ENCODE measurements around the gene SLX9.

The SLX9 gene

GRCh38 chr21:45006536-45007095, 66.8 kb downstream of the SLX9 start:
- DNase-seq (ENCODE audit: insufficient read length, low spot score): no peak
- FAIRE-seq: no peak
- no peak for TF ChIP-seq POLR2AphosphoS5 (IDR thresholded peaks at IDR 0.05; ENCODE audit: low read depth, low read length)
- TF ChIP-seq TAF1 (IDR thresholded peaks at IDR 0.05; ENCODE audit: low read depth, low read length): no peak
- no peak for TF ChIP-seq PAX5 (IDR thresholded peaks at IDR 0.05; ENCODE audit: insufficient read depth, low read length, severe bottlenecking)
- TF ChIP-seq POLR2A (IDR thresholded peaks at IDR 0.05; ENCODE audit: low read depth, low read length): no peak
- TF ChIP-seq SPI1 (IDR thresholded peaks at IDR 0.05; ENCODE audit: low read depth, low read length): no peak
- no peak for TF ChIP-seq POU2F2 (IDR thresholded peaks at IDR 0.05; ENCODE audit: low read depth, low read length)

GRCh38 chr21:45009616-45010015, 69.8 kb downstream of the SLX9 start:
- DNase-seq (ENCODE audit: insufficient read length, low spot score): no peak
- no peak for FAIRE-seq
- TF ChIP-seq SPI1 (IDR thresholded peaks at IDR 0.05; ENCODE audit: low read depth, low read length): no peak
- TF ChIP-seq PAX5 (IDR thresholded peaks at IDR 0.05; ENCODE audit: insufficient read depth, low read length, severe bottlenecking): no peak
- no peak for TF ChIP-seq TAF1 (IDR thresholded peaks at IDR 0.05; ENCODE audit: low read depth, low read length)
- TF ChIP-seq POLR2A (IDR thresholded peaks at IDR 0.05; ENCODE audit: low read depth, low read length): no peak
- TF ChIP-seq POU2F2 (IDR thresholded peaks at IDR 0.05; ENCODE audit: low read depth, low read length): no peak
- TF ChIP-seq POLR2AphosphoS5 (IDR thresholded peaks at IDR 0.05; ENCODE audit: low read depth, low read length): no peak

GRCh38 chr21:45010096-45010495, 70.3 kb downstream of the SLX9 start:
- no peak for DNase-seq (ENCODE audit: insufficient read length, low spot score)
- TF ChIP-seq POU2F2 (IDR thresholded peaks at IDR 0.05; ENCODE audit: low read depth, low read length): no peak
- no peak for TF ChIP-seq POLR2A (IDR thresholded peaks at IDR 0.05; ENCODE audit: low read depth, low read length)
- TF ChIP-seq PAX5 (IDR thresholded peaks at IDR 0.05; ENCODE audit: insufficient read depth, low read length, severe bottlenecking): no peak
- TF ChIP-seq POLR2AphosphoS5 (IDR thresholded peaks at IDR 0.05; ENCODE audit: low read depth, low read length): no peak
- TF ChIP-seq TAF1 (IDR thresholded peaks at IDR 0.05; ENCODE audit: low read depth, low read length): no peak
- TF ChIP-seq SPI1 (IDR thresholded peaks at IDR 0.05; ENCODE audit: low read depth, low read length): no peak
- no peak for FAIRE-seq

GRCh38 chr21:45010860-45011259, 71.0 kb downstream of the SLX9 start:
- TF ChIP-seq POU2F2 (IDR thresholded peaks at IDR 0.05; ENCODE audit: low read depth, low read length) (no peak), TAF1 (IDR thresholded peaks at IDR 0.05; ENCODE audit: low read depth, low read length) (no peak), PAX5 (IDR thresholded peaks at IDR 0.05; ENCODE audit: insufficient read depth, low read length, severe bottlenecking) (no peak), SPI1 (IDR thresholded peaks at IDR 0.05; ENCODE audit: low read depth, low read length) (no peak)
- DNase-seq (ENCODE audit: insufficient read length, low spot score) (no peak), FAIRE-seq (no peak)

- no peak for TF ChIP-seq POLR2A (IDR thresholded peaks at IDR 0.05; ENCODE audit: low read depth, low read length)
- no peak for TF ChIP-seq POU2F2 (IDR thresholded peaks at IDR 0.05; ENCODE audit: low read depth, low read length)
- no peak for TF ChIP-seq PAX5 (IDR thresholded peaks at IDR 0.05; ENCODE audit: insufficient read depth, low read length, severe bottlenecking)
- no peak for TF ChIP-seq POLR2AphosphoS5 (IDR thresholded peaks at IDR 0.05; ENCODE audit: low read depth, low read length)
- FAIRE-seq (no peak), DNase-seq (ENCODE audit: insufficient read length, low spot score) (no peak)
Measured at GRCh38 chr21:45011426-45011825, 71.6 kb downstream of the SLX9 start.

GRCh38 chr21:45011911-45012661, 72.3 kb downstream of the SLX9 start:
- no peak for TF ChIP-seq PAX5 (IDR thresholded peaks at IDR 0.05; ENCODE audit: insufficient read depth, low read length, severe bottlenecking)
- no peak for TF ChIP-seq SPI1 (IDR thresholded peaks at IDR 0.05; ENCODE audit: low read depth, low read length)
- TF ChIP-seq TAF1 (IDR thresholded peaks at IDR 0.05; ENCODE audit: low read depth, low read length): no peak
- TF ChIP-seq POLR2AphosphoS5 (IDR thresholded peaks at IDR 0.05; ENCODE audit: low read depth, low read length): no peak
- TF ChIP-seq POU2F2 (IDR thresholded peaks at IDR 0.05; ENCODE audit: low read depth, low read length): no peak
- TF ChIP-seq POLR2A (IDR thresholded peaks at IDR 0.05; ENCODE audit: low read depth, low read length): no peak
- FAIRE-seq (no peak), DNase-seq (ENCODE audit: insufficient read length, low spot score) (no peak)

- DNase-seq (ENCODE audit: insufficient read length, low spot score): no peak
- FAIRE-seq: no peak
- TF ChIP-seq PAX5 (IDR thresholded peaks at IDR 0.05; ENCODE audit: insufficient read depth, low read length, severe bottlenecking) (no peak), SPI1 (IDR thresholded peaks at IDR 0.05; ENCODE audit: low read depth, low read length) (no peak), POLR2A (IDR thresholded peaks at IDR 0.05; ENCODE audit: low read depth, low read length) (no peak), TAF1 (IDR thresholded peaks at IDR 0.05; ENCODE audit: low read depth, low read length) (no peak), POLR2AphosphoS5 (IDR thresholded peaks at IDR 0.05; ENCODE audit: low read depth, low read length) (no peak), POU2F2 (IDR thresholded peaks at IDR 0.05; ENCODE audit: low read depth, low read length) (no peak)
Measured at GRCh38 chr21:45012662-45013259, 72.9 kb downstream of the SLX9 start.

GRCh38 chr21:45013260-45013841, 73.5 kb downstream of the SLX9 start:
- DNase-seq (ENCODE audit: insufficient read length, low spot score): no peak
- TF ChIP-seq PAX5 (IDR thresholded peaks at IDR 0.05; ENCODE audit: insufficient read depth, low read length, severe bottlenecking): no peak
- FAIRE-seq: no peak

- DNase-seq (ENCODE audit: insufficient read length, low spot score) (no peak), FAIRE-seq (no peak)
- TF ChIP-seq PAX5 (IDR thresholded peaks at IDR 0.05; ENCODE audit: insufficient read depth, low read length, severe bottlenecking) (no peak), TAF1 (IDR thresholded peaks at IDR 0.05; ENCODE audit: low read depth, low read length) (no peak), POU2F2 (IDR thresholded peaks at IDR 0.05; ENCODE audit: low read depth, low read length) (no peak), POLR2A (IDR thresholded peaks at IDR 0.05; ENCODE audit: low read depth, low read length) (no peak), POLR2AphosphoS5 (IDR thresholded peaks at IDR 0.05; ENCODE audit: low read depth, low read length) (no peak), SPI1 (IDR thresholded peaks at IDR 0.05; ENCODE audit: low read depth, low read length) (no peak)
Measured at GRCh38 chr21:45014747-45015468, 75.1 kb downstream of the SLX9 start.
